ENCODE results near the gene S100A16. TPM values are rescaled to one million over a fixed set of nuclear protein-coding genes. Genes with fewer than 3 reads are reported as not detected.
"Not testable (repeated sequence)": the region's sequence is repeated elsewhere in the genome, so short reads cannot be mapped to it uniquely, and the experiment has no call there.

S100A16 gene
- polyA plus RNA-seq, 1 donor (not counting 4 experiments of a cell fraction or from before 2014, with no cell fraction given) = 1,620 TPM

- no peak overlapping the region for H3K4me2 ChIP-seq (ENCODE audit: control insufficient read depth, extremely low read depth, insufficient read depth, low read depth, low read length)
- H3K9ac ChIP-seq (ENCODE audit: control insufficient read depth, extremely low read depth, insufficient read depth, low read length) = no peak overlapping the region
- H3K27ac ChIP-seq (ENCODE audit: control insufficient read depth, insufficient read depth, low read length) = no peak overlapping the region
- H2AFZ ChIP-seq (ENCODE audit: control insufficient read depth, low read length) = no peak overlapping the region
- no peaks in the 10 kb centered on the region for H3K9me1 ChIP-seq (ENCODE audit: control insufficient read depth, extremely low read depth, insufficient read depth, low read length)
- peaks cover 7% of the 10 kb centered on the region for H3K4me1 ChIP-seq (ENCODE audit: control insufficient read depth, extremely low read depth, insufficient read depth, low read length)
- no peaks in the 10 kb centered on the region for H3K27me3 ChIP-seq (ENCODE audit: control insufficient read depth, extremely low read depth, insufficient read depth, low read length)
- dilution Hi-C loops (cut with MboI; ENCODE audit: extremely low pct_ligation_motif_present, low sequenced_read_pairs) = no loop called here
- H3K79me2 ChIP-seq (ENCODE audit: control insufficient read depth, insufficient read depth, low read length) = no peaks in the 10 kb centered on the region
- no peak for TF ChIP-seq CTCF (optimal IDR thresholded peaks at IDR 0.05 in 1 of 3, IDR thresholded peaks at IDR 0.05 in 1 of 3, conservative IDR thresholded peaks at IDR 0.05 in 1 of 3; ENCODE audit: extremely low read depth in 1 of 3, insufficient read depth in 2 of 3, low read length in 3 of 3)
- TF ChIP-seq EZH2 (IDR thresholded peaks at IDR 0.05; ENCODE audit: low read length) = no peak
- H3K4me3 ChIP-seq (ENCODE audit: control insufficient read depth in 2 of 3, extremely low read depth in 1 of 3, insufficient read depth in 2 of 3, low read depth in 1 of 3, low read length in 3 of 3) = no peak overlapping the region
- H3K36me3 ChIP-seq (ENCODE audit: control insufficient read depth in 2 of 2, extremely low read depth in 1 of 2, insufficient read depth in 2 of 2, low read length in 2 of 2) = no peaks in the 10 kb centered on the region
- no peaks in the 10 kb centered on the region for H4K20me1 ChIP-seq (ENCODE audit: control insufficient read depth, extremely low read depth, insufficient read depth, low read length)
- no peak for FAIRE-seq
- no peak for DNase-seq (ENCODE audit: low read depth, low spot score)
- H3K9me3 ChIP-seq (ENCODE audit: control insufficient read depth, low read depth, low read length) = no peaks in the 10 kb centered on the region
Measured at GRCh38 chr1:153588482-153588881, 24.5 kb downstream of the S100A16 start.

- H3K4me1 ChIP-seq (ENCODE audit: control insufficient read depth, extremely low read depth, insufficient read depth, low read length); H3K27ac ChIP-seq (ENCODE audit: control insufficient read depth, insufficient read depth, low read length); H3K9ac ChIP-seq (ENCODE audit: control insufficient read depth, extremely low read depth, insufficient read depth, low read length); dilution Hi-C loops (cut with MboI; ENCODE audit: extremely low pct_ligation_motif_present, low sequenced_read_pairs); H3K9me3 ChIP-seq (ENCODE audit: control insufficient read depth, low read depth, low read length); FAIRE-seq; H3K4me2 ChIP-seq (ENCODE audit: control insufficient read depth, extremely low read depth, insufficient read depth, low read depth, low read length); H3K36me3 ChIP-seq (ENCODE audit: control insufficient read depth in 2 of 2, extremely low read depth in 1 of 2, insufficient read depth in 2 of 2, low read length in 2 of 2); H3K9me1 ChIP-seq (ENCODE audit: control insufficient read depth, extremely low read depth, insufficient read depth, low read length); H3K79me2 ChIP-seq (ENCODE audit: control insufficient read depth, insufficient read depth, low read length); H4K20me1 ChIP-seq (ENCODE audit: control insufficient read depth, extremely low read depth, insufficient read depth, low read length); DNase-seq (ENCODE audit: low read depth, low spot score); H3K4me3 ChIP-seq (ENCODE audit: control insufficient read depth in 2 of 3, extremely low read depth in 1 of 3, insufficient read depth in 2 of 3, low read depth in 1 of 3, low read length in 3 of 3); H3K27me3 ChIP-seq (ENCODE audit: control insufficient read depth, extremely low read depth, insufficient read depth, low read length); H2AFZ ChIP-seq (ENCODE audit: control insufficient read depth, low read length): not testable (repeated sequence)
Measured at GRCh38 chr1:153588033-153588432, 24.9 kb downstream of the S100A16 start.

GRCh38 chr1:153587314-153587713 is 25.6 kb downstream of the S100A16 start:
- TF ChIP-seq EZH2 (IDR thresholded peaks at IDR 0.05; ENCODE audit: low read length) (no peak), CTCF (optimal IDR thresholded peaks at IDR 0.05 in 1 of 3, IDR thresholded peaks at IDR 0.05 in 1 of 3, conservative IDR thresholded peaks at IDR 0.05 in 1 of 3; ENCODE audit: extremely low read depth in 1 of 3, insufficient read depth in 2 of 3, low read length in 3 of 3) (no peak)
- H3K4me3 ChIP-seq (ENCODE audit: control insufficient read depth in 2 of 3, extremely low read depth in 1 of 3, insufficient read depth in 2 of 3, low read depth in 1 of 3, low read length in 3 of 3) = no peak overlapping the region
- no peaks in the 10 kb centered on the region for H3K9me1 ChIP-seq (ENCODE audit: control insufficient read depth, extremely low read depth, insufficient read depth, low read length)
- H3K9ac ChIP-seq (ENCODE audit: control insufficient read depth, extremely low read depth, insufficient read depth, low read length) = no peak overlapping the region
- H3K4me1 ChIP-seq (ENCODE audit: control insufficient read depth, extremely low read depth, insufficient read depth, low read length) = peaks cover 7% of the 10 kb centered on the region
- H4K20me1 ChIP-seq (ENCODE audit: control insufficient read depth, extremely low read depth, insufficient read depth, low read length) = no peaks in the 10 kb centered on the region
- FAIRE-seq (no peak), DNase-seq (ENCODE audit: low read depth, low spot score) (no peak)
- no peaks in the 10 kb centered on the region for H3K27me3 ChIP-seq (ENCODE audit: control insufficient read depth, extremely low read depth, insufficient read depth, low read length)
- no peaks in the 10 kb centered on the region for H3K36me3 ChIP-seq (ENCODE audit: control insufficient read depth in 2 of 2, extremely low read depth in 1 of 2, insufficient read depth in 2 of 2, low read length in 2 of 2)
- dilution Hi-C loops (cut with MboI; ENCODE audit: extremely low pct_ligation_motif_present, low sequenced_read_pairs) = no loop called here
- H2AFZ ChIP-seq (ENCODE audit: control insufficient read depth, low read length) = no peak overlapping the region
- H3K4me2 ChIP-seq (ENCODE audit: control insufficient read depth, extremely low read depth, insufficient read depth, low read depth, low read length) = no peak overlapping the region
- no peak overlapping the region for H3K27ac ChIP-seq (ENCODE audit: control insufficient read depth, insufficient read depth, low read length)
- no peaks in the 10 kb centered on the region for H3K79me2 ChIP-seq (ENCODE audit: control insufficient read depth, insufficient read depth, low read length)
- H3K9me3 ChIP-seq (ENCODE audit: control insufficient read depth, low read depth, low read length) = no peaks in the 10 kb centered on the region

Measured in keratinocyte (primary cell).